ENCODE results near the gene XPO6. TPM values are rescaled to one million over a fixed set of nuclear protein-coding genes. Genes with fewer than 3 reads are reported as not detected.
A peak's percentile ranks its signal among the peaks of the same experiment; 100 is the strongest.

The XPO6 gene
- total and polyA plus RNA-seq, 2 of the 13 experiments (the other 11 are each of a cell fraction or from before 2014, with no cell fraction given), result 109 to 129 TPM

DNA sequence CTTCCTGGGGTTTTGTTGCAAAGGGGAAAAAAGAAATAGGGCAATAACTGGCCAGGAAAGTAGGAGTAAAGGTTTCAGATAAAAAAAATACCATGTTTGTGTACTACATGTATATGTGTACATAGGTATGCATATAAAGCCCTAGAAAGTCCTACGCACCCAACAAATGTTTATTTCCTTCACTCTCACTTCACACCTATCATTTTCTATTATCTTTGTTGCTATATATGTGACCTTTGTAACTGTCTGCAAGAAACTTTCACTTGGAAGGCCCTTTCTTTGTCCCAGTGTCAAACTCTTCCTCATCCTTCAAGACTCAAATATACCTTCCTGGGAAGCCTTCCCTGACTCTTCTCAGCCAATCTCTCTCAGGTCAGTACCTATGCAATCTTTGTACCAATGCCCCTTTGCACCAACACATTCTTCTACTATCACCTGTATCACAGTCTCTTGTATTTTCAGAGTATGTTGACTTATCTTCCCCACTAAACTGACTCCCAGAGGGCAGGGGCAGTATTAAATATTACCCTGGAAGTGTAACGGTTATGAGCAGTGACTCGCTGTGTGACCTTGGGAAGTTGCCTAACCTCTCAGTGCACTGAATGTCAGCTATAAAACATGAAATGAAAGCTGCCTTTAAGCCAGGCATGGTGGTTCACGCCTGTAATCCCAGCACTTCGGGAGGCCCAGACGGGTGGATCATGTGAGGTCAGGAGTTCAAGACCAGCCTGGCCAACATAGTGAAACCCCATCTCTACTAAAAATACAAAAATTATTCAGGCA lies 6.5 kb downstream of the XPO6 start:
- no peaks in the 10 kb centered on the region for H3K9me3 ChIP-seq (ENCODE audit: low read length)
- BruUV-seq (replicated peaks), result no TSS peak
- ChIA-PET POLR2A (no interaction called here), CTCF (ENCODE audit: low intra/inter-chr PET ratio, low total read pairs) (no interaction called here)
- H3K79me2 ChIP-seq (ENCODE audit: insufficient read depth, low read length), result peaks cover 85% of the 10 kb centered on the region
- no peaks in the 10 kb centered on the region for H3K27me3 ChIP-seq (ENCODE audit: control insufficient read depth in 1 of 2, insufficient read depth in 2 of 2, low read length in 2 of 2)
- H2AFZ ChIP-seq (ENCODE audit: low read length), result no peak overlapping the region
- in situ Hi-C loops (cut with HindIII; ENCODE audit: extremely low pct_ligation_motif_present, low pct_unique_long_range_greater_than_20kb), result no loop called here
- H3K4me3 ChIP-seq (replicated peaks in 1 of 3; ENCODE audit: insufficient read depth in 1 of 3, low read depth in 2 of 3, low read length in 3 of 3), result no peak overlapping the region
- ATAC-seq, result 0 out of 3 replicates have a peak, but pooled peaks have one; percentile 15
- no peak overlapping the region for H3K27ac ChIP-seq (ENCODE audit: extremely low read length, insufficient read depth, low read length)
- H3K4me1 ChIP-seq (ENCODE audit: insufficient read depth, low read length), result peaks cover 57% of the 10 kb centered on the region
- intact Hi-C loops (cut with micrococcal nuclease; ENCODE audit: unreplicated experiment), result no loop called here
- DNase-seq (ENCODE audit: low spot score), result no peak
- 90% methylated on average over 6 of the region's 6 CpGs for whole genome bisulfite sequencing (ENCODE audit: low lambda C conversion rate)
- no peak for FAIRE-seq
- H3K4me2 ChIP-seq (ENCODE audit: low read depth, low read length), result no peak overlapping the region
- no peak overlapping the region for H3K9ac ChIP-seq (ENCODE audit: insufficient read depth, low read depth, low read length)
- H4K20me1 ChIP-seq (ENCODE audit: insufficient read depth, low read length), result peaks cover 18% of the 10 kb centered on the region
- peaks cover 29 to 63% of the 10 kb centered on the region in 2 experiments for H3K36me3 ChIP-seq (replicated peaks in 1 of 2; ENCODE audit: control insufficient read depth in 1 of 2, insufficient read depth in 2 of 2, low read length in 2 of 2)
- TF ChIP-seq KIAA2018 (CRISPR knock-in tag; IDR thresholded peaks at IDR 0.05; ENCODE audit: borderline replicate concordance) (no peak), ZNF556 (CRISPR knock-in tag; IDR thresholded peaks at IDR 0.05; ENCODE audit: borderline replicate concordance) (no peak), GZF1 (CRISPR knock-in tag; IDR thresholded peaks at IDR 0.05) (no peak), ZMYM3 (CRISPR knock-in tag; IDR thresholded peaks at IDR 0.05) (peak; percentile 78), ZBTB43 (CRISPR knock-in tag; conservative IDR thresholded peaks at IDR 0.05) (0 out of 2 replicates have a peak, but pooled peaks have one; percentile 28), RCOR2 (CRISPR knock-in tag; IDR thresholded peaks at IDR 0.05) (0 out of 2 replicates have a peak, but pooled peaks have one; percentile 39), ZBTB7A (CRISPR knock-in tag; IDR thresholded peaks at IDR 0.05) (0 out of 2 replicates have a peak, but pooled peaks have one; percentile 19), ZNF768 (CRISPR knock-in tag; IDR thresholded peaks at IDR 0.05) (peak; percentile 95), CEBPB (IDR thresholded peaks at IDR 0.05; ENCODE audit: borderline replicate concordance, low read depth, low read length) (peak; percentile 44; the same call in 1 of the 2 replicates)
- TF ChIP-seq, protein P1, sequence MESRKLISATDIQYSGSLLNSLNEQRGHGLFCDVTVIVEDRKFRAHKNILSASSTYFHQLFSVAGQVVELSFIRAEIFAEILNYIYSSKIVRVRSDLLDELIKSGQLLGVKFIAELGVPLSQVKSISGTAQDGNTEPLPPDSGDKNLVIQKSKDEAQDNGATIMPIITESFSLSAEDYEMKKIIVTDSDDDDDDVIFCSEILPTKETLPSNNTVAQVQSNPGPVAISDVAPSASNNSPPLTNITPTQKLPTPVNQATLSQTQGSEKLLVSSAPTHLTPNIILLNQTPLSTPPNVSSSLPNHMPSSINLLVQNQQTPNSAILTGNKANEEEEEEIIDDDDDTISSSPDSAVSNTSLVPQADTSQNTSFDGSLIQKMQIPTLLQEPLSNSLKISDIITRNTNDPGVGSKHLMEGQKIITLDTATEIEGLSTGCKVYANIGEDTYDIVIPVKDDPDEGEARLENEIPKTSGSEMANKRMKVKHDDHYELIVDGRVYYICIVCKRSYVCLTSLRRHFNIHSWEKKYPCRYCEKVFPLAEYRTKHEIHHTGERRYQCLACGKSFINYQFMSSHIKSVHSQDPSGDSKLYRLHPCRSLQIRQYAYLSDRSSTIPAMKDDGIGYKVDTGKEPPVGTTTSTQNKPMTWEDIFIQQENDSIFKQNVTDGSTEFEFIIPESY (CRISPR knock-in tag; IDR thresholded peaks at IDR 0.05), result peak; percentile 34; the same call in 1 of the 2 replicates
